HepG2 (cell line): ENCODE results near the gene MXI1. TPM values are rescaled to one million over a fixed set of nuclear protein-coding genes. Genes with fewer than 3 reads are reported as not detected.
A peak's percentile ranks its signal among the peaks of the same experiment; 100 is the strongest.

Experiments
- ATF1 ChIP-seq: IDR thresholded peaks from 2 replicates; pipeline ENCODE4 v1.6.1; 2016; ENCODE audit warnings: mild to moderate bottlenecking, control low read depth
- CENPT ChIP-seq: sonication (generic); formaldehyde crosslinking; IDR thresholded peaks from 2 replicates; pipeline ENCODE4 v1.8.0; 2022; ENCODE audit warnings: low read depth, mild to moderate bottlenecking, moderate library complexity, missing genetic modification reagents
- DBP ChIP-seq: sonication (generic); formaldehyde crosslinking; IDR thresholded peaks from 2 replicates; pipeline ENCODE4 v1.4.0; 2020; ENCODE audit warnings: missing genetic modification reagents; ENCODE audit errors: not compliant biosample characterization
- GPBP1L1 ChIP-seq: sonication (generic); formaldehyde crosslinking; IDR thresholded peaks from 2 replicates; pipeline ENCODE4 v1.5.0; 2020; ENCODE audit warnings: mild to moderate bottlenecking, missing genetic modification reagents
- HOMEZ ChIP-seq: IDR thresholded peaks from 2 replicates; pipeline ENCODE4 v1.6.1; 2016; ENCODE audit warnings: low read depth
- NFE2L1 ChIP-seq: sonication (generic); formaldehyde crosslinking; IDR thresholded peaks from 2 replicates; pipeline ENCODE4 v1.4.0; 2020; ENCODE audit warnings: missing genetic modification reagents, mild to moderate bottlenecking, borderline replicate concordance
- PPARG ChIP-seq: conservative IDR thresholded peaks from 2 replicates; pipeline ENCODE4 v1.6.1; 2016; ENCODE audit warnings: missing biosample characterization, missing genetic modification reagents
- STAG1 ChIP-seq: sonication (generic); formaldehyde crosslinking; IDR thresholded peaks from 2 replicates; pipeline ENCODE4 v1.4.0; 2020; ENCODE audit warnings: missing genetic modification reagents
- USF2 ChIP-seq, 2 experiments: sonication (generic) in 1 of 2; formaldehyde crosslinking in 1 of 2; IDR thresholded peaks; 2 replicates each; pipeline versions ENCODE4 v1.5.1 to v1.6.1; 2011 to 2020; ENCODE audit warnings: borderline replicate concordance in 1 of 2, low read depth in 1 of 2, low read length in 1 of 2, mild to moderate bottlenecking in 1 of 2, missing genetic modification reagents in 1 of 2, moderate library complexity in 1 of 2
- ZFP41 ChIP-seq: sonication (generic); formaldehyde crosslinking; IDR thresholded peaks from 2 replicates; pipeline ENCODE4 v1.4.0; 2020; ENCODE audit warnings: mild to moderate bottlenecking, missing genetic modification reagents, borderline replicate concordance
- ZHX2 ChIP-seq, 2 experiments: sonication (generic) in 1 of 2; formaldehyde crosslinking in 1 of 2; IDR thresholded peaks; 2 replicates each; pipeline versions ENCODE4 v1.6.1 to v1.9.0; 2014 to 2022; ENCODE audit warnings: antibody characterized with exemption in 1 of 2, borderline replicate concordance in 1 of 2, inconsistent platforms in 1 of 2, low read depth in 1 of 2, missing genetic modification reagents in 1 of 2
- ZNF652 ChIP-seq: IDR thresholded peaks from 2 replicates; pipeline ENCODE4 v1.6.1; 2016; ENCODE audit warnings: low read depth, borderline replicate concordance
- polyA plus RNA-seq, 8 experiments: library from polyadenylated mRNA; depleted of rRNA in 3 of 8; stranded (reverse) in 7 of 8; unstranded in 1 of 8; fragments of >200 nt; fragmentation: Illumina TruSeq in 4 of 8; extraction: Trizol in 4 of 8; gene quantifications; 2 replicates each; pipeline versions ENCODE4 v1.2.1 to v1.2.3, GENCODE V29; 2011 to 2016; ENCODE audit warnings: low read depth in 4 of 8, missing spikeins in 1 of 8, mixed read lengths in 1 of 8; ENCODE audit not compliant: insufficient read depth in 1 of 8
- total RNA-seq, 5 experiments: library from RNA; depleted of rRNA; stranded (reverse); fragments of >200 nt; fragmentation: Illumina TruSeq; extraction: Trizol; gene quantifications; 2 replicates each; pipeline ENCODE4 v1.2.3, GENCODE V29; 2016; ENCODE audit warnings: low read depth in 1 of 5

The MXI1 gene
- total and polyA plus RNA-seq, 2 of the 13 experiments (the other 11 are each of a cell fraction or from before 2014, with no cell fraction given), result 6.6 to 22.0 TPM

- peak; percentile 46; the same call in 1 of the 2 replicates for TF ChIP-seq HOMEZ (CRISPR knock-in tag)
- peak; percentile 98 for TF ChIP-seq ATF1
- no peak for TF ChIP-seq DBP (CRISPR knock-in tag)
- no peak for TF ChIP-seq USF2 (IDR thresholded peaks at IDR 0.05; ENCODE audit: low read depth, low read length)
- TF ChIP-seq USF2 (CRISPR knock-in tag; IDR thresholded peaks at IDR 0.05; ENCODE audit: borderline replicate concordance), result 0 out of 2 replicates have a peak, but pooled peaks have one; percentile 55
- no peak for TF ChIP-seq ZFP41 (CRISPR knock-in tag)
- no peak for TF ChIP-seq NFE2L1 (CRISPR knock-in tag)
- TF ChIP-seq GPBP1L1 (CRISPR knock-in tag), result no peak
- TF ChIP-seq PPARG (CRISPR knock-in tag), result no peak
- TF ChIP-seq STAG1, result no peak
- no peak for TF ChIP-seq ZHX2 (IDR thresholded peaks at IDR 0.05; ENCODE audit: low read depth)
- TF ChIP-seq ZHX2 (CRISPR knock-in tag; IDR thresholded peaks at IDR 0.05; ENCODE audit: borderline replicate concordance), result no peak
- no peak for TF ChIP-seq ZNF652 (CRISPR knock-in tag)
- TF ChIP-seq CENPT (CRISPR knock-in tag), result no peak
Observed at GRCh38 chr10:110210674-110211464, 3.5 kb downstream of the MXI1 start (continued).
